Mesendoderm (in vitro differentiated cells): ENCODE results near the gene POC1A.

Experiments
- DNase-seq: peaks from one replicate; pipeline ENCODE4 v3.0.0; 2013
- H2AK5ac ChIP-seq: 2 replicates; pipeline ENCODE4 v1.6.1; 2013; ENCODE audit warnings: low read length, inconsistent platforms
- H2BK120ac ChIP-seq: 2 replicates; pipeline ENCODE4 v1.6.1; 2013; ENCODE audit warnings: low read depth, mild to moderate bottlenecking, low read length, moderate library complexity, mixed read lengths
- H2BK15ac ChIP-seq: replicated peaks from 2 replicates; pipeline ENCODE4 v1.6.1; 2013; ENCODE audit warnings: low read depth, mild to moderate bottlenecking, moderate library complexity
- H2BK5ac ChIP-seq: 2 replicates; pipeline ENCODE4 v1.6.1; 2013; ENCODE audit warnings: low read length, inconsistent platforms
- H3K18ac ChIP-seq: 2 replicates; pipeline ENCODE4 v1.6.1; 2013; ENCODE audit warnings: mild to moderate bottlenecking, low read length, mixed read lengths
- H3K23ac ChIP-seq: one replicate; pipeline ENCODE4 v1.6.1; 2013; ENCODE audit warnings: low read length
- H3K27ac ChIP-seq: 2 replicates; pipeline ENCODE4 v1.5.1; 2013; ENCODE audit warnings: low read depth, mild to moderate bottlenecking, inconsistent platforms, low read length, moderate library complexity
- H3K27me3 ChIP-seq: 2 replicates; pipeline ENCODE4 v1.6.1; 2013; ENCODE audit warnings: low read length, control low read depth, mild to moderate bottlenecking, inconsistent platforms; ENCODE audit not compliant: insufficient read depth, poor library complexity
- H3K36me3 ChIP-seq: 2 replicates; pipeline ENCODE4 v1.6.1; 2013; ENCODE audit warnings: low read length, inconsistent platforms; ENCODE audit not compliant: control insufficient read depth, insufficient read depth
- H3K4ac ChIP-seq: one replicate; pipeline ENCODE4 v1.6.1; 2013; ENCODE audit warnings: low read depth, mild to moderate bottlenecking, low read length, moderate library complexity
- H3K4me1 ChIP-seq: 2 replicates; pipeline ENCODE4 v1.6.1; 2013; ENCODE audit warnings: low read depth, low read length, inconsistent platforms; ENCODE audit not compliant: control insufficient read depth
- H3K4me2 ChIP-seq: 2 replicates; pipeline ENCODE4 v1.6.1; 2013; ENCODE audit warnings: low read length
- H3K4me3 ChIP-seq: 2 replicates; pipeline ENCODE4 v1.5.1; 2013; ENCODE audit warnings: mild to moderate bottlenecking, low read length
- H3K56ac ChIP-seq: one replicate; pipeline ENCODE4 v1.6.1; 2013; ENCODE audit warnings: low read length
- H3K79me1 ChIP-seq: 2 replicates; pipeline ENCODE4 v1.6.1; 2013; ENCODE audit warnings: low read length, inconsistent platforms
- H3K79me2 ChIP-seq: 2 replicates; pipeline ENCODE4 v1.6.1; 2013; ENCODE audit warnings: mild to moderate bottlenecking, low read length; ENCODE audit not compliant: control insufficient read depth, insufficient read depth
- H3K9ac ChIP-seq: 2 replicates; pipeline ENCODE4 v1.6.1; 2013; ENCODE audit warnings: low read length, inconsistent platforms
- H4K5ac ChIP-seq: one replicate; pipeline ENCODE4 v1.6.1; 2013; ENCODE audit warnings: low read length
- H4K8ac ChIP-seq: one replicate; pipeline ENCODE4 v1.6.1; 2013; ENCODE audit warnings: low read depth, mild to moderate bottlenecking, control low read depth, low read length, moderate library complexity
- WGBS: extraction: QIAGEN DNeasy Blood & Tissue Kit; methylation state at CpG from one replicate; pipeline ENCODE4 v1.1.7; 2013; ENCODE audit warnings: low lambda C conversion rate, missing lambda C conversion rate; ENCODE audit not compliant: insufficient coverage; ENCODE audit errors: extremely low coverage; 5-methylcytosine and 5-hydroxymethylcytosine counted together

The POC1A gene

DNA sequence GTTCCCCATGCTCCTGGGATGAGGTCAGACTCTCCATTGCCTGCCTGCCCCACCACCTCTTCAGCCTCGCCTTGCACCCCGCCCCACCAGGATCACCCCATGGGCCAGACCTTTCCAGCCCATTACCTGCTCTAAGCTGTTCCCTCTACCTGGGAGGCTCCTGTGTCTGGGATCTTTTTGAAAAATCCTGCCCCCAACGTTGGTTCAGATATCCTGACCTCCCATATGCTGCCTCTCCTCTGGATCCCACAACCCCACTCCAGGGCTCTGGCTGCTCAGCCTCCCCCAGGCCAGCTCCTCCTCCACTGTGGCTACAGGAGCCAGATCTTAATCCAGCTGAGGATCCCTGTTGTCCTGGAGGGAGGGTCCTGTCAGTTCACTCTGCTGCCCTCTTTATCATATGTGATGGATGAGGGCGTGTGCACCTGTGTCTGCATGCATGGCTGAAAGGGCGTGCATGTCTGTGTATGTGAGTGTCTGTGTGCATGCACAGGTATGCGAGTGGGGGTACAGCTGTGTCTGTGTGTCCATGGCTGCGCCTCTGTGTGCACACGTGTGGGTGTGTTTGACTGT is 22.0 kb upstream of the POC1A start:
- Histone ChIP-seq H3K27ac (no peak overlapping the region), H2BK120ac (no peak overlapping the region), H4K8ac (no peak overlapping the region), H3K4ac (no peak overlapping the region), H4K5ac (no peak overlapping the region), H3K9ac (no peak overlapping the region), H3K4me2 (no peak overlapping the region), H3K36me3 (no peaks in the 10 kb centered on the region), H3K4me1 (no peaks in the 10 kb centered on the region), H3K79me1 (no peaks in the 10 kb centered on the region), H3K23ac (no peak overlapping the region), H3K27me3 (no peaks in the 10 kb centered on the region), H2AK5ac (no peak overlapping the region), H2BK5ac (no peak overlapping the region), H3K18ac (no peak overlapping the region), H3K4me3 (no peak overlapping the region), H3K56ac (no peak overlapping the region), H2BK15ac (no peak overlapping the region), H3K79me2 (no peaks in the 10 kb centered on the region)
- no peak for DNase-seq
- no CpG with 5 or more reads among the region's 8 CpGs for WGBS

DNA sequence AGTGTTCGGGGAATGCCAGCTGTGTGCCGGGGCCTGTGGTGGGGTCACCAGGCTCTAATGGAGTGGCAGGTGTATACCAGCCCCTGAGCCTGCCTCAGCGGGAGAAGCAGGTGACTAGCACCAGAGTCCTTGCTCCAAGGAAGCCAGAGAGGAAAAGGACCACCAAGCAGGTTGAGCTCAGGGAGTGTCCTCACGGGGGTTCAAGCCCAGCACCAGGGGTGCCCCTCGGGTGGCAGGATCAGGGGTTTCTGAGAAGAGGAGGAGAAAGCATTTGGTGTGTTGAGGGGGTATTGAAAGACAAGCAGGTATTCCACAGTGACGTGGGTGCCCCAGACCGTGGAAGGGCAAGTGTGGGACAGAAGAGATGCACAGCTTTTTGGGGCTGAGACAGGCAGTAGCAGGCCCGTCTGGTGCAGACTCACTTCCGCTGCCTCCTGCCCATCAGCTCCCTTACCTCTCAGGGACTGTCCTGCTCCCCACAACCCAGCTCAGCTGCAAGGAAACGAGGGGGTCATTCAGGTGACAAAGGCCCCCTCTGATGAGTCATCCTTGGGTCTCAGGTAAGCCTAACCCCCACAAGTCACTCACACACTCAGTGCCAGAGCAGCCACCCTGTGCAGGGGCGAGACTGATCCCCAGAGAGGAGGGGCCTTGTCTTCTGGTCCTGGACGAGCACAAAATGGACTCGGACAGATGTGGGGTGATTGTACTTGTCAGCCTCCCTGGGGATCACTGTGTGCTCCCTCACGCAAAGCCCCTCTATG is 21.4 kb upstream of the POC1A start:
- Histone ChIP-seq H3K79me2 (no peaks in the 10 kb centered on the region), H3K4me2 (no peak overlapping the region), H3K18ac (no peak overlapping the region), H3K56ac (no peak overlapping the region), H2AK5ac (no peak overlapping the region), H3K27ac (no peak overlapping the region), H3K23ac (no peak overlapping the region), H3K4me3 (no peak overlapping the region), H3K79me1 (no peaks in the 10 kb centered on the region), H3K9ac (no peak overlapping the region), H4K8ac (no peak overlapping the region), H2BK120ac (no peak overlapping the region), H3K4ac (no peak overlapping the region), H3K4me1 (no peaks in the 10 kb centered on the region), H4K5ac (no peak overlapping the region), H2BK15ac (no peak overlapping the region), H3K36me3 (no peaks in the 10 kb centered on the region), H2BK5ac (no peak overlapping the region), H3K27me3 (no peaks in the 10 kb centered on the region)
- no peak for DNase-seq
- WGBS, result no CpG with 5 or more reads among the region's 14 CpGs

DNA sequence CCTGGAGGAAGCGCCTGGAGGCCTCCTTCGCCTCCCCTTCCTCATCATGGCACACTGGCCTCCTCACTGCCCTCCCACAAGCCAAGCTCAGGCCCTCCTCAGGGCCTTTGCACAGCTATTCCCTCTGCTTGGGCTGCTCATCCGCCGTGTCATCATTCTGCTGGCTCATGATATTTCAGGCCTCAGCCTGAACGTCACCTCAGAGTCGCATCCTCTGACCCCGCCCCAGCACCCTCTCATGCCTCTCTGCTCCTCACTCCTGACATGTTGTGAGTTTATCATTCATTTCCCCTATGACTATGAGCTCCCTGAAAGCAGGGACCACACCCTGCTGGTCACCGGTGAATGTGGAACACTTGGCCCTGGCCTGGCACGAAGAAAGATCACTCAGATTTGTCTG is 20.7 kb upstream of the POC1A start:
- Histone ChIP-seq H2BK15ac (no peak overlapping the region), H3K23ac (no peak overlapping the region), H4K5ac (no peak overlapping the region), H2AK5ac (no peak overlapping the region), H3K4me1 (no peaks in the 10 kb centered on the region), H3K56ac (no peak overlapping the region), H2BK120ac (no peak overlapping the region), H3K79me2 (no peaks in the 10 kb centered on the region), H2BK5ac (no peak overlapping the region), H3K9ac (no peak overlapping the region), H3K79me1 (no peaks in the 10 kb centered on the region), H3K36me3 (no peaks in the 10 kb centered on the region), H3K4ac (no peak overlapping the region), H4K8ac (no peak overlapping the region), H3K27me3 (no peaks in the 10 kb centered on the region), H3K18ac (no peak overlapping the region), H3K4me2 (no peak overlapping the region), H3K4me3 (no peak overlapping the region), H3K27ac (no peak overlapping the region)
- WGBS, result no CpG with 5 or more reads among the region's 9 CpGs
- DNase-seq, result no peak

DNA sequence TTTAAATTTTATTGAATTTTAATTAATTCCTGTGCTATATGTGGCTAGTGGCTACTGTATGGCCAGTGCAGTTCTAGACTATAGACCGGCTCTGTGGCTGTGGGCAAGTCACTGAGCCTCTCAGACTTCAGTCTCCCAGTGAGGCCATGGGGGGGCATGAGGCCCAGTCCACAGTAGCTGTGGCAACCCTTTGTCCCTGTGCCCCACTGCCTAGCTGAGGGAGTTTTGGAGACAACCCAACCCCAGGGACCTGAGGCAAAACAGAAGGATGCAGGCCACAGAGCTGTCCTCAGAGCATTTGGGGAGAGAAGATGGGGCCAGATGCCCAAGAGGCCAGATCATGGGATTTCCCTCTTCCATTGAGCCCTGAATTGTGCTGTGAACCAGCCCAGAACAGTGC is 18.9 kb upstream of the POC1A start:
- Histone ChIP-seq H3K23ac (no peak overlapping the region), H3K36me3 (no peaks in the 10 kb centered on the region), H2BK15ac (no peak overlapping the region), H3K4me3 (no peak overlapping the region), H2BK120ac (no peak overlapping the region), H4K5ac (no peak overlapping the region), H3K79me2 (no peaks in the 10 kb centered on the region), H3K27me3 (no peaks in the 10 kb centered on the region), H2BK5ac (no peak overlapping the region), H3K56ac (no peak overlapping the region), H3K9ac (no peak overlapping the region), H3K4ac (no peak overlapping the region), H3K4me1 (no peaks in the 10 kb centered on the region), H4K8ac (no peak overlapping the region), H2AK5ac (no peak overlapping the region), H3K4me2 (no peak overlapping the region), H3K18ac (no peak overlapping the region), H3K79me1 (no peaks in the 10 kb centered on the region), H3K27ac (no peak overlapping the region)
- WGBS, result no CpG with 5 or more reads among the region's 1 CpG
- DNase-seq, result no peak

DNA sequence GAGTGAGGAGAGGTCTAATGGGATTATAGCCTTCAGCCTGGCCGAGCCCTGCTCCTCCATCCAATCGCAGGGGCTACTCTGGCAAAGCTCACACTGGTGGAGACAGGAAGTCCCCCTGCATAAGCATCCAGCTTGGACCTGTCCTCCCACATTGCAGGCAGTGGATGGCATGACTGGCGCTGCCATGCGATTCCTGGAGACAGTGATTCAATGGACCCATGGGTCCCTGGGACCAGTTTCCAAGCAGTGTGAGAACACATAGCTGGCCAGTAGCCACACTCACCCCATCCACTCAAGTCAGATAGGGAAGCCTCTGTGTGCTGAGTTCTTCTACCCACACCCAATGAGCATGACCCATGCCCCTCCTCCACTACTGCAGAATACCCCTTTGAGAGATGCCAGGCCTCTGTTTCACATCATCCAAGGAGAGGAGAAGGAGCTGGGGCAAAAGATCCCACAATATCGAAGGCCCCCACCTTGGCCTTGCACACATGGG is 18.1 kb upstream of the POC1A start:
- H3K9ac ChIP-seq, result no peak overlapping the region
- no peak overlapping the region for H3K4ac ChIP-seq
- H3K27ac ChIP-seq, result no peak overlapping the region
- no peaks in the 10 kb centered on the region for H3K79me2 ChIP-seq
- no peak overlapping the region for H4K8ac ChIP-seq
- no peaks in the 10 kb centered on the region for H3K36me3 ChIP-seq
- H3K79me1 ChIP-seq, result no peaks in the 10 kb centered on the region
- no peak overlapping the region for H2BK5ac ChIP-seq
- WGBS, result no CpG with 5 or more reads among the region's 5 CpGs
- no peak overlapping the region for H3K23ac ChIP-seq
- DNase-seq, result no peak
- H3K27me3 ChIP-seq, result no peaks in the 10 kb centered on the region
- no peak overlapping the region for H3K18ac ChIP-seq
- H3K4me2 ChIP-seq, result no peak overlapping the region
- H2BK120ac ChIP-seq, result no peak overlapping the region
- H2AK5ac ChIP-seq, result no peak overlapping the region
- no peak overlapping the region for H2BK15ac ChIP-seq
- no peak overlapping the region for H4K5ac ChIP-seq
- H3K4me1 ChIP-seq, result no peaks in the 10 kb centered on the region
- no peak overlapping the region for H3K4me3 ChIP-seq
- no peak overlapping the region for H3K56ac ChIP-seq
